ENCODE measurements around the gene HS6ST1.

The HS6ST1 gene

GRCh38 chr2:128298286-128298685, 20.4 kb downstream of the HS6ST1 start:
- no peak for DNase-seq

GRCh38 chr2:128293870-128294455, 24.7 kb downstream of the HS6ST1 start:
- DNase-seq, result no peak

- no peak for DNase-seq
Measured at GRCh38 chr2:128293426-128293755, 25.3 kb downstream of the HS6ST1 start.

- no peak for DNase-seq
Measured at GRCh38 chr2:128292599-128293425, 25.9 kb downstream of the HS6ST1 start.

GRCh38 chr2:128291844-128292598, 26.6 kb downstream of the HS6ST1 start:
- DNase-seq, result no peak

GRCh38 chr2:128291161-128291843, 27.4 kb downstream of the HS6ST1 start:
- DNase-seq, result no peak

GRCh38 chr2:128290356-128290755, 28.3 kb downstream of the HS6ST1 start:
- DNase-seq, result no peak

GRCh38 chr2:128289439-128289838, 29.2 kb downstream of the HS6ST1 start:
- DNase-seq, result no peak

- DNase-seq, result no peak
Measured at GRCh38 chr2:128288781-128289180, 29.9 kb downstream of the HS6ST1 start.

- no peak for DNase-seq
Measured at GRCh38 chr2:128287780-128288735, 30.6 kb downstream of the HS6ST1 start.

- no peak for DNase-seq
Measured at GRCh38 chr2:128286905-128287779, 31.5 kb downstream of the HS6ST1 start.

- DNase-seq, result no peak
Measured at GRCh38 chr2:128286011-128286721, 32.5 kb downstream of the HS6ST1 start.

- no peak for DNase-seq
Measured at GRCh38 chr2:128285329-128285931, 33.2 kb downstream of the HS6ST1 start.

GRCh38 chr2:128284841-128285240, 33.8 kb downstream of the HS6ST1 start:
- no peak for DNase-seq

GRCh38 chr2:128284037-128284441, 34.6 kb downstream of the HS6ST1 start:
- DNase-seq, result no peak

GRCh38 chr2:128282976-128283810, 35.5 kb downstream of the HS6ST1 start:
- DNase-seq, result no peak

- DNase-seq, result no peak
Measured at GRCh38 chr2:128282246-128282975, 36.3 kb downstream of the HS6ST1 start.

GRCh38 chr2:128281852-128282245, 36.8 kb downstream of the HS6ST1 start:
- no peak for DNase-seq

Data from effector CD4-positive, alpha-beta T cell (primary cell).